NT2/D1 (cell line): ENCODE results near the gene MYNN.

Source experiments
- SUZ12 ChIP-seq: IDR thresholded peaks from 2 replicates; pipeline ENCODE4 v1.6.1; 2011; ENCODE audit not compliant: insufficient read length, insufficient read depth; ENCODE audit errors: extremely low read depth
- YY1 ChIP-seq: IDR thresholded peaks from 2 replicates; pipeline ENCODE4 v1.6.1; 2011; ENCODE audit not compliant: insufficient read length, insufficient read depth

DNA sequence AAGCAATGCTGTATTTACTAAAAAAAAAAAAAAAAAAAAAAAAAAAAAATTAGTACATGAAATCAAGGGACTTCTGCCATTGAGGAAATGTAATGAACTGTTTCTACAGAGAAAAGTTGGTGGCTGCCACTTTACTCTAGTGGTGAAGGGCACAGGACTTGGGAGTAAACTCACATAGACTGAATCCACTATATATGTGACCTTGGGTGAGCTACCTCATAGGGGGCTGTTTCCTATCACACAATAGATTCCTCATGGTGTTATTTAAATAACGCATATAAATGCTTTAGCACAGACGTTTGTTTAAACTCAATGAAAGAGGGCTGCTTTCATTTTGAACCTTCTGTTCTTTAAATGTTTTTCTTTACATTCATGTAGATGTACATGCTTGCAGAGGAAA, 34.1 kb upstream of the MYNN start:
- no peak for TF ChIP-seq SUZ12
- no peak for TF ChIP-seq YY1
